Keratinocyte (primary cell): Measurements from ENCODE around the gene ZBTB44. TPM values are rescaled to one million over a fixed set of nuclear protein-coding genes. Genes with fewer than 3 reads are reported as not detected.

Source experiments
- DNase-seq: peaks from one replicate; pipeline ENCODE4 v3.0.0-alpha.2; 2011; ENCODE audit warnings: low read depth, missing footprints, low spot score
- FAIRE-seq: peaks from 2 replicates; lab custom pipeline; 2011; peaks lifted over from hg19 to GRCh38; lab: Jason Lieb, UNC
- H2AFZ ChIP-seq: 2 replicates; pipeline ENCODE4 v1.6.0; 2012; ENCODE audit warnings: low read length, control low read depth, inconsistent platforms; ENCODE audit not compliant: control insufficient read depth
- H3K27ac ChIP-seq: 2 replicates; pipeline ENCODE4 v1.5.1; 2011; ENCODE audit warnings: low read length; ENCODE audit not compliant: control insufficient read depth, insufficient read depth
- H3K27me3 ChIP-seq: 3 replicates; pipeline ENCODE4 v1.6.0; 2011; ENCODE audit warnings: low read length; ENCODE audit not compliant: control insufficient read depth, insufficient read depth; ENCODE audit errors: extremely low read depth
- H3K36me3 ChIP-seq, 2 experiments: 2 replicates in 1 of 2; 3 replicates in 1 of 2; pipeline ENCODE4 v1.5.1; 2011; ENCODE audit warnings: low read length in 2 of 2, mild to moderate bottlenecking in 1 of 2; ENCODE audit not compliant: control insufficient read depth in 2 of 2, insufficient read depth in 2 of 2; ENCODE audit errors: extremely low read depth in 1 of 2
- H3K4me1 ChIP-seq: 3 replicates; pipeline ENCODE4 v1.5.1; 2011; ENCODE audit warnings: low read length; ENCODE audit not compliant: control insufficient read depth, insufficient read depth; ENCODE audit errors: extremely low read depth
- H3K4me2 ChIP-seq: 3 replicates; pipeline ENCODE4 v1.6.0; 2011; ENCODE audit warnings: low read depth, low read length; ENCODE audit not compliant: control insufficient read depth, insufficient read depth; ENCODE audit errors: extremely low read depth
- H3K4me3 ChIP-seq, 3 experiments: fragments of 200-600 bp in 1 of 3; sonication (generic) in 1 of 3; 2 replicates in 2 of 3; 3 replicates in 1 of 3; pipeline ENCODE4 v1.5.1; 2011 to 2016; ENCODE audit warnings: low read length in 3 of 3, mild to moderate bottlenecking in 3 of 3, control low read depth in 2 of 3, inconsistent platforms in 1 of 3, low read depth in 1 of 3, mixed read lengths in 1 of 3, mixed run types in 1 of 3, moderate library complexity in 1 of 3; ENCODE audit not compliant: control insufficient read depth in 2 of 3, insufficient read depth in 2 of 3; ENCODE audit errors: extremely low read depth in 1 of 3
- H3K79me2 ChIP-seq: 2 replicates; pipeline ENCODE4 v1.6.0; 2012; ENCODE audit warnings: low read length; ENCODE audit not compliant: control insufficient read depth, insufficient read depth
- H3K9ac ChIP-seq: 3 replicates; pipeline ENCODE4 v1.6.0; 2011; ENCODE audit warnings: low read length; ENCODE audit not compliant: control insufficient read depth, insufficient read depth; ENCODE audit errors: extremely low read depth
- H3K9me1 ChIP-seq: 3 replicates; pipeline ENCODE4 v1.6.0; 2011; ENCODE audit warnings: low read length; ENCODE audit not compliant: control insufficient read depth, insufficient read depth; ENCODE audit errors: extremely low read depth
- H3K9me3 ChIP-seq: 2 replicates; pipeline ENCODE4 v1.5.1; 2012; ENCODE audit warnings: low read depth, low read length; ENCODE audit not compliant: control insufficient read depth
- H4K20me1 ChIP-seq: 3 replicates; pipeline ENCODE4 v1.6.0; 2011; ENCODE audit warnings: low read length; ENCODE audit not compliant: control insufficient read depth, insufficient read depth; ENCODE audit errors: extremely low read depth
- CTCF ChIP-seq, 3 experiments: IDR thresholded peaks in 1 of 3; conservative IDR thresholded peaks in 1 of 3; optimal IDR thresholded peaks in 1 of 3; 2 replicates in 2 of 3; 3 replicates in 1 of 3; pipeline versions ENCODE3 to v1.5.1; 2011; ENCODE audit warnings: low read length in 3 of 3, mild to moderate bottlenecking in 3 of 3, moderate library complexity in 2 of 3, control low read depth in 1 of 3, inconsistent platforms in 1 of 3; ENCODE audit not compliant: insufficient read depth in 2 of 3; ENCODE audit errors: extremely low read depth in 1 of 3
- EZH2 ChIP-seq: IDR thresholded peaks from one replicate; pipeline ENCODE4 v1.6.1; 2012; ENCODE audit warnings: inconsistent platforms, mild to moderate bottlenecking, low read length, moderate library complexity
- dilution Hi-C: fragments of 300-500 bp; cut with MboI; formaldehyde crosslinking; loops from one replicate; pipeline ENCODE4 v1.7.0; 2020; ENCODE audit warnings: low sequenced_read_pairs; ENCODE audit not compliant: extremely low pct_ligation_motif_present
- polyA plus RNA-seq, 5 experiments: library from polyadenylated mRNA; depleted of rRNA in 3 of 5; stranded (reverse) in 3 of 5; stranded (forward) in 1 of 5; unstranded in 1 of 5; fragments of >200 nt; gene quantifications; 1 replicate in 1 of 5; 2 replicates in 3 of 5; 3 replicates in 1 of 5; pipeline versions ENCODE4 v1.2.1 to v1.2.3, GENCODE V29; 2011 to 2012; ENCODE audit warnings: missing spikeins in 2 of 5, low read depth in 1 of 5, low replicate concordance in 1 of 5

The ZBTB44 gene
- polyA plus RNA-seq, 1 donor (not counting 4 experiments of a cell fraction or from before 2014, with no cell fraction given) = 16.8 TPM

- no peak for FAIRE-seq
These were observed 15.5 kb upstream of the ZBTB44 start for GRCh38 chr11:130330101-130330684.

DNA sequence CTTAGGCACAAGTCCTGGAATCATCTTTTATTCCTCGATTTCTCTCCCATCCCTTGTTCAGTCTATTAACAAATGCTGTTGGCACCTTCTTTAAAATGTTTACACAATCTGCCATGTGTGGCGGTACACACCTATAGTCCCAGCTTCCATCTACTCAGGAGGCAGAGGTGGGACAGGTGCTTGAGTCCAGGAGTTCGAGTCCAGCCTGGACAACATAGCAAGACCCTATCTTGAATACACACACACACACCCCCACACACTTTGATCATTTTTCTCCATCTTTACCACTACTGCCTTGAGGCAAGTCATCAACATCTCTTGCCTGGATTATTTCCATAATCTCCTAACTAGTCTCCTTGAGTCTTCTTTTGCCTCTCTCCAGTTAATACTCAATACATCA is 13.7 kb upstream of the ZBTB44 start:
- no peaks in the 10 kb centered on the region for H4K20me1 ChIP-seq
- dilution Hi-C loops = no loop called here
- no peaks in the 10 kb centered on the region for H3K9me3 ChIP-seq
- no peak overlapping the region for H3K4me2 ChIP-seq
- DNase-seq = no peak
- no peak overlapping the region for H2AFZ ChIP-seq
- no peak overlapping the region for H3K27ac ChIP-seq
- H3K4me3 ChIP-seq = no peak overlapping the region
- no peak for FAIRE-seq
- TF ChIP-seq EZH2 = no peak
- TF ChIP-seq CTCF (optimal IDR thresholded peaks at IDR 0.05 in 1 of 3, IDR thresholded peaks at IDR 0.05 in 1 of 3, conservative IDR thresholded peaks at IDR 0.05 in 1 of 3; ENCODE audit: extremely low read depth in 1 of 3, insufficient read depth in 2 of 3, low read length in 3 of 3) = no peak
- no peaks in the 10 kb centered on the region for H3K9me1 ChIP-seq
- no peaks in the 10 kb centered on the region for H3K27me3 ChIP-seq
- no peak overlapping the region for H3K9ac ChIP-seq
- H3K36me3 ChIP-seq = no peaks in the 10 kb centered on the region
- peaks cover 2% of the 10 kb centered on the region for H3K4me1 ChIP-seq
- H3K79me2 ChIP-seq = no peaks in the 10 kb centered on the region

More at GRCh38 chr11:130330101-130330684, 15.5 kb upstream of the ZBTB44 start:
- no peak for DNase-seq
- Histone ChIP-seq H3K9me3 (no peaks in the 10 kb centered on the region), H3K36me3 (no peaks in the 10 kb centered on the region), H3K4me1 (no peaks in the 10 kb centered on the region), H2AFZ (no peak overlapping the region), H3K9ac (no peak overlapping the region), H3K9me1 (no peaks in the 10 kb centered on the region), H3K4me3 (no peak overlapping the region), H3K27me3 (no peaks in the 10 kb centered on the region), H3K79me2 (no peaks in the 10 kb centered on the region), H3K4me2 (no peak overlapping the region), H4K20me1 (no peaks in the 10 kb centered on the region), H3K27ac (no peak overlapping the region)
- TF ChIP-seq CTCF (optimal IDR thresholded peaks at IDR 0.05 in 1 of 3, IDR thresholded peaks at IDR 0.05 in 1 of 3, conservative IDR thresholded peaks at IDR 0.05 in 1 of 3; ENCODE audit: extremely low read depth in 1 of 3, insufficient read depth in 2 of 3, low read length in 3 of 3) (no peak), EZH2 (no peak)
- dilution Hi-C loops = no loop called here
